RPMI7951 (cell line): ENCODE results near the gene EEA1. TPM values are rescaled to one million over a fixed set of nuclear protein-coding genes. Genes with fewer than 3 reads are reported as not detected.
"Not testable (repeated sequence)": the region's sequence is repeated elsewhere in the genome, so short reads cannot be mapped to it uniquely, and the experiment has no call there.

Experiments used
- DNase-seq: peaks from one replicate; pipeline ENCODE4 v3.0.0-alpha.2; 2012; ENCODE audit warnings: low read depth
- total RNA-seq: library from RNA; depleted of rRNA; stranded (reverse); fragments of >200 nt; shearing (Covaris generic); gene quantifications from 2 replicates; pipeline ENCODE4 v1.2.3, GENCODE V29; 2014; rRNA removed

The EEA1 gene
- 9.0 and 13.5 TPM in 2 replicates for total RNA-seq

- DNase-seq: peak; percentile 93
These were observed at the start of gene EEA1 for GRCh38 chr12:92928962-92929915. Gene EEA1, minus strand, starts transcription at chr12:92929295. Its CDS starts 229 bp downstream, at chr12:92929066.

- DNase-seq: no peak
These were observed 49.5 kb upstream of the EEA1 start for GRCh38 chr12:92978607-92979006.

GRCh38 chr12:92977326-92977725 is 48.2 kb upstream of the EEA1 start:
- DNase-seq: peak; percentile 26

GRCh38 chr12:92974759-92975158 is 45.7 kb upstream of the EEA1 start:
- DNase-seq: no peak

GRCh38 chr12:92973614-92974013 is 44.5 kb upstream of the EEA1 start:
- peak; percentile 13 for DNase-seq

- DNase-seq: peak; percentile 60
These were observed 42.9 kb upstream of the EEA1 start for GRCh38 chr12:92971859-92972524.

GRCh38 chr12:92968176-92968813 is 39.2 kb upstream of the EEA1 start:
- peak; percentile 25 for DNase-seq

GRCh38 chr12:92964378-92964777 is 35.3 kb upstream of the EEA1 start:
- DNase-seq: not testable (repeated sequence)

GRCh38 chr12:92961949-92962348 is 32.9 kb upstream of the EEA1 start:
- peak; percentile 81 for DNase-seq

- DNase-seq: peak; percentile 48
These were observed 27.0 kb upstream of the EEA1 start for GRCh38 chr12:92955997-92956663.

- no peak for DNase-seq
These were observed 24.7 kb upstream of the EEA1 start for GRCh38 chr12:92953747-92954146.

- no peak for DNase-seq
These were observed 23.3 kb upstream of the EEA1 start for GRCh38 chr12:92952394-92952793.

- DNase-seq: no peak
These were observed 21.9 kb upstream of the EEA1 start for GRCh38 chr12:92951006-92951405.

- no peak for DNase-seq
These were observed 20.9 kb upstream of the EEA1 start for GRCh38 chr12:92950011-92950410.

GRCh38 chr12:92949466-92949865 is 20.4 kb upstream of the EEA1 start:
- no peak for DNase-seq

- no peak for DNase-seq
These were observed 18.6 kb upstream of the EEA1 start for GRCh38 chr12:92947589-92948215.

GRCh38 chr12:92945659-92946220 is 16.6 kb upstream of the EEA1 start:
- no peak for DNase-seq

GRCh38 chr12:92943482-92944250 is 14.6 kb upstream of the EEA1 start:
- DNase-seq: peak; percentile 63

GRCh38 chr12:92942905-92943304 is 13.8 kb upstream of the EEA1 start:
- DNase-seq: peak; percentile 71

GRCh38 chr12:92939116-92939515 is 10.0 kb upstream of the EEA1 start:
- no peak for DNase-seq
